Karpas-422 (cell line): ENCODE data around the gene KCNK10. TPM values are rescaled to one million over a fixed set of nuclear protein-coding genes. Genes with fewer than 3 reads are reported as not detected.

Experiments
- DNase-seq: peaks from one replicate; pipeline ENCODE4 v3.0.0-alpha.2; 2015
- H2AFZ ChIP-seq: fragments of 200-600 bp; sonication (generic); 2 replicates; pipeline ENCODE4 v1.6.1; 2014; ENCODE audit warnings: antibody characterized with exemption, low read length, mixed read lengths
- H3K27ac ChIP-seq: fragments of 200-600 bp; sonication (generic); 2 replicates; pipeline ENCODE4 v1.5.1; 2014; ENCODE audit warnings: mild to moderate bottlenecking, low read length, moderate library complexity
- H3K27me3 ChIP-seq: fragments of 200-600 bp; sonication (generic); 2 replicates; pipeline ENCODE4 v1.6.1; 2014; ENCODE audit warnings: low read length, mixed read lengths
- H3K36me3 ChIP-seq: fragments of 200-600 bp; sonication (generic); 2 replicates; pipeline ENCODE4 v1.6.1; 2014; ENCODE audit warnings: low read length, mixed read lengths; ENCODE audit not compliant: insufficient read depth
- H3K4me1 ChIP-seq: fragments of 200-600 bp; sonication (generic); 2 replicates; pipeline ENCODE4 v1.6.1; 2014; ENCODE audit warnings: mild to moderate bottlenecking, low read length, mixed read lengths
- H3K4me2 ChIP-seq: fragments of 200-600 bp; sonication (generic); 2 replicates; pipeline ENCODE4 v1.6.1; 2014; ENCODE audit warnings: low read length, low read depth, mild to moderate bottlenecking; ENCODE audit not compliant: poor library complexity, severe bottlenecking
- H3K4me3 ChIP-seq: fragments of 200-600 bp; sonication (generic); 2 replicates; pipeline ENCODE4 v1.5.1; 2014; ENCODE audit warnings: mild to moderate bottlenecking, antibody characterized with exemption, low read length, mixed read lengths
- H3K79me2 ChIP-seq: fragments of 200-600 bp; sonication (generic); 2 replicates; pipeline ENCODE4 v1.6.1; 2014; ENCODE audit warnings: mild to moderate bottlenecking, low read length, mixed read lengths
- H3K9ac ChIP-seq: fragments of 200-600 bp; sonication (generic); 2 replicates; pipeline ENCODE4 v1.6.0; 2014; ENCODE audit warnings: low read length
- H3K9me2 ChIP-seq: fragments of 200-600 bp; sonication (generic), shearing (Covaris generic); replicated peaks from 2 replicates; pipeline ENCODE4 v1.6.0; 2014; ENCODE audit warnings: mild to moderate bottlenecking, low read length, moderate library complexity; ENCODE audit not compliant: insufficient read depth
- H3K9me3 ChIP-seq: fragments of 300-700, 200-600 bp; sonication (generic); 2 replicates; pipeline ENCODE4 v1.6.1; 2014; ENCODE audit warnings: low read length, mixed read lengths
- H4K20me1 ChIP-seq: fragments of 200-600 bp; sonication (generic); 2 replicates; pipeline ENCODE4 v1.6.1; 2014; ENCODE audit warnings: mild to moderate bottlenecking, antibody characterized with exemption, low read length, low read depth; ENCODE audit not compliant: insufficient read depth
- total RNA-seq: library from RNA; depleted of rRNA; stranded (reverse); fragments of >200 nt; shearing (Covaris generic); gene quantifications from 2 replicates; pipeline ENCODE4 v1.2.3, GENCODE V29; 2014; ENCODE audit warnings: low replicate concordance

The KCNK10 gene
- total RNA-seq, 1 experiment from 2014 or later: 0.07 TPM

DNA sequence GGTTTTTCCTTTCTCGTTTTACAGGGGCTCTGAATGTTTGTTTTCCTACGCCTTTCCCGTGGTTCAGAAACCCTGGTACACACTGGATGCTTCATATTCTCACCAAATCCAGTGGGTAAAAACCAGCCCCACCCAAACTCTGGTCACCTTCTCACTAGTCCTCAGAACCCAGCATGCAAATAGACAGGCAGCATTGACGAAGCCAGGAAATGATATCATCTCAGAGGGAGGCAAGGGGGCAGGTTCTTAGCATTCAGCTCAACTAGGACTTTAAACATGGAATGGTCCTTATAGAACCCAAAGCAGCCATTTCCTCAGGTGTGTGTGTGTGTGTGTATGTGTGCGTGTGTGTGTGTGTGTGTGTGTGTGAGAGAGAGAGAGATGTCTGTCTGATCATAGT, 142.0 kb downstream of the KCNK10 start:
- no peaks in the 10 kb centered on the region for H3K9me3 ChIP-seq
- H3K9me2 ChIP-seq: no peaks in the 10 kb centered on the region
- H3K79me2 ChIP-seq: no peaks in the 10 kb centered on the region
- H4K20me1 ChIP-seq: no peaks in the 10 kb centered on the region
- no peaks in the 10 kb centered on the region for H3K36me3 ChIP-seq
- H3K4me1 ChIP-seq: peaks cover 22% of the 10 kb centered on the region
- no peak overlapping the region for H3K27ac ChIP-seq
- no peak overlapping the region for H3K4me3 ChIP-seq
- peak overlapping the region; percentile 46 for H3K4me2 ChIP-seq
- H3K9ac ChIP-seq: no peak overlapping the region
- peak; percentile 53 for DNase-seq
- H2AFZ ChIP-seq: peak overlapping the region; percentile 35; the same call in 1 of the 2 replicates
- peaks cover 4% of the 10 kb centered on the region; the same call in 1 of the 2 replicates for H3K27me3 ChIP-seq

- Histone ChIP-seq H3K9me3 (no peaks in the 10 kb centered on the region), H3K27me3 (peaks cover 4% of the 10 kb centered on the region; the same call in 1 of the 2 replicates), H3K9me2 (no peaks in the 10 kb centered on the region), H3K27ac (no peak overlapping the region), H3K9ac (no peak overlapping the region), H3K79me2 (no peaks in the 10 kb centered on the region), H3K4me1 (peaks cover 22% of the 10 kb centered on the region), H2AFZ (no peak overlapping the region; the same call in 1 of the 2 replicates), H4K20me1 (no peaks in the 10 kb centered on the region), H3K36me3 (no peaks in the 10 kb centered on the region), H3K4me2 (peak overlapping the region; percentile 46), H3K4me3 (no peak overlapping the region)
- peak; percentile 72 for DNase-seq
Observed at GRCh38 chr14:88179716-88180115, 143.4 kb downstream of the KCNK10 start.

GRCh38 chr14:88170333-88170732, 152.7 kb downstream of the KCNK10 start:
- no peak overlapping the region for H3K4me3 ChIP-seq
- H3K9me2 ChIP-seq: no peaks in the 10 kb centered on the region
- H3K4me1 ChIP-seq: no peaks in the 10 kb centered on the region
- DNase-seq: no peak
- H2AFZ ChIP-seq: no peak overlapping the region
- H4K20me1 ChIP-seq: no peaks in the 10 kb centered on the region
- H3K9ac ChIP-seq: no peak overlapping the region
- no peak overlapping the region for H3K4me2 ChIP-seq
- no peaks in the 10 kb centered on the region for H3K36me3 ChIP-seq
- H3K27ac ChIP-seq: no peak overlapping the region
- no peaks in the 10 kb centered on the region for H3K79me2 ChIP-seq
- peaks cover 14% of the 10 kb centered on the region for H3K9me3 ChIP-seq
- no peaks in the 10 kb centered on the region for H3K27me3 ChIP-seq

- peaks cover 14% of the 10 kb centered on the region for H3K9me3 ChIP-seq
- H3K4me1 ChIP-seq: peaks cover 5% of the 10 kb centered on the region; the same call in 1 of the 2 replicates
- H3K9ac ChIP-seq: no peak overlapping the region
- H4K20me1 ChIP-seq: no peaks in the 10 kb centered on the region
- no peak overlapping the region for H2AFZ ChIP-seq
- no peak overlapping the region for H3K27ac ChIP-seq
- no peaks in the 10 kb centered on the region for H3K36me3 ChIP-seq
- no peak overlapping the region for H3K4me2 ChIP-seq
- peak; percentile 87 for DNase-seq
- no peaks in the 10 kb centered on the region for H3K27me3 ChIP-seq
- H3K4me3 ChIP-seq: no peak overlapping the region
- no peaks in the 10 kb centered on the region for H3K9me2 ChIP-seq
- H3K79me2 ChIP-seq: no peaks in the 10 kb centered on the region
Observed at GRCh38 chr14:88168498-88169165, 154.4 kb downstream of the KCNK10 start.

DNA sequence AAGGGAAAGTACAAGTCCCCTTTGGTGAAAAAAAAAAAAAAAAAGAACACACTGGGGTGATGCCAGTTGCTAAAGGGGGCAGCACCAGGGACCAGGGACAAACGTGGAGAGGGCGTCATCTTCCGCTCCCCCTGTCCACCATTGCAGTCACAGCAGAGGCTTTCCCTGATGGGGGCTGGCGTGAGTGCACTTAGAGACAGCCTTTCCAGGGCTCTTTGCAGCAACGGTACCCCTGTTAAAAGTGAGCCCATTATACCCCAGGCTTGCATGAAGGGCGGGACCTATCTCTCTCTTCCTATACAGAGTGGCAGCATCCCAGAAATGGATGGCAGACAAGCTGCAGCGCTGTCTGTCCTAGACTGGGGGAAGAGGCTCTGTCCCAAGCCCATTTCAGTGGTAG, 155.0 kb downstream of the KCNK10 start:
- DNase-seq: no peak
- Histone ChIP-seq H3K9me3 (peaks cover 14% of the 10 kb centered on the region), H2AFZ (no peak overlapping the region)

DNA sequence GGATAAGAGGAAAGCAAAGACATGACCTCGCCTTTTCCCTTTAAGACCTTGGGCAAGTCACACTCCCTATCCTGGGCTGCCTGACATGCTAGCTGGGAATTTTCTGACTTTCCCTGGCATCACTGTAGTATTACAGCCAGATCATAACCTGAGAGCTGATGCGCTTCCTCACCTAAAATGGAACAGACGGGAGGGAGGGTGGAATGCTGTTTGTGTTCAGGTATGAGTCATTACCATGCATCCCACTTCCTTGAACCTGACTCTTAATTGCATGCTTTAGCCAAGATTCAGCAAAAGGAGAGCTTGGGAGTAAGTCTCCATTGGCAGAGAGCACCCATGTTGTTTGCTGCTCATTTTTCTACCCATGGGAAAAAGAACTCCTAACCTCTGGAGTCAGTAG, 156.5 kb downstream of the KCNK10 start:
- H4K20me1 ChIP-seq: no peaks in the 10 kb centered on the region
- no peaks in the 10 kb centered on the region for H3K36me3 ChIP-seq
- no peak overlapping the region for H3K9ac ChIP-seq
- no peak overlapping the region for H3K4me2 ChIP-seq
- H3K27ac ChIP-seq: no peak overlapping the region
- DNase-seq: no peak
- H3K9me3 ChIP-seq: peaks cover 14% of the 10 kb centered on the region
- no peak overlapping the region for H3K4me3 ChIP-seq
- peaks cover 5% of the 10 kb centered on the region; the same call in 1 of the 2 replicates for H3K4me1 ChIP-seq
- no peaks in the 10 kb centered on the region for H3K9me2 ChIP-seq
- no peaks in the 10 kb centered on the region for H3K79me2 ChIP-seq
- H2AFZ ChIP-seq: no peak overlapping the region
- no peaks in the 10 kb centered on the region for H3K27me3 ChIP-seq

More for the DNA sequence above, 155.0 kb downstream of the KCNK10 start:
- Histone ChIP-seq H3K27ac (no peak overlapping the region), H3K9me2 (no peaks in the 10 kb centered on the region), H3K4me1 (peaks cover 5% of the 10 kb centered on the region; the same call in 1 of the 2 replicates), H3K36me3 (no peaks in the 10 kb centered on the region), H3K79me2 (no peaks in the 10 kb centered on the region), H3K27me3 (no peaks in the 10 kb centered on the region), H4K20me1 (no peaks in the 10 kb centered on the region), H3K4me3 (no peak overlapping the region), H3K4me2 (no peak overlapping the region), H3K9ac (no peak overlapping the region)

- no peak overlapping the region for H3K27ac ChIP-seq
- H3K9me2 ChIP-seq: no peaks in the 10 kb centered on the region
- peaks cover 5% of the 10 kb centered on the region; the same call in 1 of the 2 replicates for H3K4me1 ChIP-seq
- no peaks in the 10 kb centered on the region for H3K36me3 ChIP-seq
- peak; percentile 53 for DNase-seq
- no peaks in the 10 kb centered on the region for H4K20me1 ChIP-seq
- no peaks in the 10 kb centered on the region for H3K27me3 ChIP-seq
- H3K9ac ChIP-seq: no peak overlapping the region
- no peak overlapping the region for H2AFZ ChIP-seq
- no peak overlapping the region for H3K4me2 ChIP-seq
- H3K4me3 ChIP-seq: no peak overlapping the region
- H3K9me3 ChIP-seq: peaks cover 10% of the 10 kb centered on the region
- H3K79me2 ChIP-seq: no peaks in the 10 kb centered on the region
Observed at GRCh38 chr14:88164906-88165534, 158.0 kb downstream of the KCNK10 start.

DNA sequence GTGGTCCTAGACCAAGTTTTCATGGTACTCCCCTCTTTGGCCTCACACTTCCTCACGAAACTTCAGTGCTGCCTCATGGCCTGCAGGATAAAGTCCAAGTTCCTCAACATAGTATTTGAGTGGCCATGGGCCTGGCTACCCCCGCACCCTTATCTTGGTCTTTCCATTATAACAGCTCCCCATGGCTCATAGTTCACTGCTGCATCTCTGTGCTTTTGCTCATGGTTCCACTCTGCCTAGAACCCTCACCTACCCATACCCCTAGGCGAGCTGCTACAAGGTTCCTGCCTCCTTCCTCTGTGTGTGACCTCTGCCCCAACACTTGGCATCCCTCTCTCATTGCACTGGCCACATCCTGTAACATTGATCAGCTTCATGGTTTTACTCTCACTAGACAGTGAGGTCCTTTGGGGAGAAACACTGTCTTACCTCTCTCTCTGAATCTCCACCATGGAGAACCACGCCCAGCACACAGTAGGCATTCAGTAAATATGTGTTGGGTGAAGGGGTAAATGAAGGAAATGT, 159.3 kb downstream of the KCNK10 start:
- Histone ChIP-seq H3K27me3 (no peaks in the 10 kb centered on the region), H3K9ac (no peak overlapping the region), H3K36me3 (no peaks in the 10 kb centered on the region), H3K4me1 (peaks cover 5% of the 10 kb centered on the region; the same call in 1 of the 2 replicates), H3K79me2 (no peaks in the 10 kb centered on the region), H3K4me2 (no peak overlapping the region), H2AFZ (no peak overlapping the region), H3K4me3 (no peak overlapping the region), H4K20me1 (no peaks in the 10 kb centered on the region), H3K9me3 (no peaks in the 10 kb centered on the region), H3K27ac (no peak overlapping the region), H3K9me2 (no peaks in the 10 kb centered on the region)
- no peak for DNase-seq
